Nephron progenitor cell (in vitro differentiated cells): ENCODE data around the gene BICD1.
A peak's percentile ranks its signal among the peaks of the same experiment; 100 is the strongest.

ENCODE experiments used
- DNase-seq: peaks from one replicate; pipeline ENCODE4 v3.0.0; 2021
- H3K27ac Mint-ChIP-seq: 2 replicates; pipeline ENCODE4 v1.8.0; 2021; ENCODE audit warnings: mild to moderate bottlenecking, moderate library complexity, mixed read lengths
- H3K27me3 Mint-ChIP-seq: 2 replicates; pipeline ENCODE4 v1.8.0; 2021; ENCODE audit warnings: mild to moderate bottlenecking, low read depth, mixed read lengths; ENCODE audit not compliant: poor library complexity
- H3K36me3 Mint-ChIP-seq: 2 replicates; pipeline ENCODE4 v1.8.0; 2021; ENCODE audit warnings: low read depth, mixed read lengths
- H3K4me1 Mint-ChIP-seq: 2 replicates; pipeline ENCODE4 v1.8.0; 2021; ENCODE audit warnings: mixed read lengths
- H3K4me3 Mint-ChIP-seq: 2 replicates; pipeline ENCODE4 v1.8.0; 2021; ENCODE audit warnings: mild to moderate bottlenecking, moderate library complexity, mixed read lengths
- H3K9me3 Mint-ChIP-seq: 2 replicates; pipeline ENCODE4 v1.8.0; 2021; ENCODE audit warnings: mild to moderate bottlenecking, moderate library complexity, mixed read lengths
- CTCF ChIP-seq: fragments of 200-600 bp; sonication (generic); IDR thresholded peaks from 2 replicates; pipeline ENCODE4 v1.5.0; 2021; ENCODE audit warnings: antibody characterized with exemption

The BICD1 gene

DNA sequence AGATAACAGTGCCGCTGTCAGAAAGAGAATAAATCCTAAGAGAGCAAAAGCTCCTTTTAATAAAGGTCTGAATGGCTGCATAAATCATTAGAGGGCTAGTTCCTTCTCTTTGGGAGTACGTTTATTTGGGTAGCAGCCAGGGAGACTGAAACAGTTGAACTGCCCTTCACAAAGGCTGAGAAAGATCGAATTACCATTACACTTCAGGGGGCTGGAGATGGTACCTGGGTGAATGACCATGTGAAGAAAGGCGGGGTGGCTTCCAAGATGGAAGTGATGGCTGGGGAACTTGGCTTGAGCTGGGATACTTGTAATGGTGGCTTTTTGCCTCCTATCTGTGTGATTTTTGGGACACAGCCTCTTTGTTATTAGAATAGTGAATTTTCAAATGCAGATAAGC lies 291.0 kb downstream of the BICD1 start:
- Mint-ChIP-seq H3K9me3 (no peaks in the 10 kb centered on the region), H3K36me3 (no peaks in the 10 kb centered on the region), H3K4me3 (peak overlapping the region; percentile 63), H3K4me1 (peaks cover 21% of the 10 kb centered on the region), H3K27ac (no peak overlapping the region), H3K27me3 (peaks cover 40% of the 10 kb centered on the region)
- TF ChIP-seq CTCF = no peak
- no peak for DNase-seq

DNA sequence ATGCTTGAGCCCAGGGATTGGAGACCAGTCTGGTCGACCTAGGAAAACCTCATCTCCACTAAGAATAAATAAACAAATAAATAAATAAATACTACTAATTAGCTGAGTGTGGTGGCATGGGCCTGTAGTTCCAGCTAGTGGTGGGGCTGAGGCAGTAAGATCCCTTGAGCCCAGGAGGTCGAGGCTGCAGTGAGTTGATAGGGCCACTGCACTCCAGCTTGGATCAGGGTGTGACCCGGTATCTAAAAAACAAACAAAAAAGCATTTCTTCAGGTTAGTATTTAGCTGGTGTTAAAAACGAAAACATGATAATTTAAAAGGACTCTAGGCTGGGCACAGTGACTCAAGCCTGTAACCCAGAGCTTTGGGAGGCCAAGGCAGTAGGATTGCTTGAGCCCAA lies 291.5 kb downstream of the BICD1 start:
- Mint-ChIP-seq H3K4me1 (peaks cover 21% of the 10 kb centered on the region), H3K4me3 (peak overlapping the region; percentile 82), H3K27ac (no peak overlapping the region), H3K9me3 (no peaks in the 10 kb centered on the region), H3K36me3 (no peaks in the 10 kb centered on the region), H3K27me3 (peaks cover 37% of the 10 kb centered on the region)
- TF ChIP-seq CTCF = no peak
- DNase-seq = no peak

- no peak for TF ChIP-seq CTCF
- no peaks in the 10 kb centered on the region for H3K36me3 Mint-ChIP-seq
- H3K4me1 Mint-ChIP-seq = peaks cover 21% of the 10 kb centered on the region
- no peaks in the 10 kb centered on the region for H3K9me3 Mint-ChIP-seq
- H3K27ac Mint-ChIP-seq = no peak overlapping the region
- H3K4me3 Mint-ChIP-seq = peak overlapping the region; percentile 95
- H3K27me3 Mint-ChIP-seq = peaks cover 37% of the 10 kb centered on the region
- no peak for DNase-seq
These were observed 292.2 kb downstream of the BICD1 start for GRCh38 chr12:32398816-32399369.

- peak; percentile 41 for TF ChIP-seq CTCF
- peaks cover 37% of the 10 kb centered on the region for H3K27me3 Mint-ChIP-seq
These were observed 292.9 kb downstream of the BICD1 start, which contains the start of gene FGD4 for GRCh38 chr12:32399370-32400113. TSS of gene FGD4 (plus strand) at chr12:32399558.

DNA sequence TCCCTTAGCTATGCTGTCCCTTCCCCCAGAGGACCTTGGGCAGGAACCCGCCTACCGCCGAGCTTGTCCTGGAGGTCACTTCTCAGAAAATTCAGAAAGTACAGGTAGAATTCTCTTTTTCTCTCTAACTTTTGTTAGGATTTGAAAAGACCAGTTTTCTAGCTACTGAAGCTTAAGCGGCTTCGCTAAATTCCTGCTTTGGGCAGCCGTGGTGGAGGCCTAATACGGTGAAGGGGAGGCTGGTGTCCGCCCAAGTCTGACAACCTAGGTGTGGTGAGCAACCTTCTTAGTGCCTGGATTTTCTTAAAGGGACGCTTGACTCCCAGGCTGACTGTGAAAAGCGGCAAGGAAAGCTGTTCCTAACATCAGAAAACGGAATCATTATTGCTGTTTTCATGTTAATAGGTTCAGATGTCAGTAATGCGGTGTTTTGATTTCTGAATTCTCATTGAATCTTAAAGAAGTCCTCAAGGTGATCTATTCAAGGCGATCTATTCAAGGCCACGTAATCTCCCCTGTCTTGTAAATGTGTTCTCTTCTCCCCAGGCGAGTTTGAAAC lies 293.5 kb downstream of the BICD1 start:
- H3K4me1 Mint-ChIP-seq = peaks cover 21% of the 10 kb centered on the region
- H3K27ac Mint-ChIP-seq = no peak overlapping the region
- H3K9me3 Mint-ChIP-seq = no peaks in the 10 kb centered on the region
- H3K27me3 Mint-ChIP-seq = peaks cover 37% of the 10 kb centered on the region
- H3K36me3 Mint-ChIP-seq = no peaks in the 10 kb centered on the region
- peak overlapping the region; percentile 95 for H3K4me3 Mint-ChIP-seq
- no peak for DNase-seq
- no peak for TF ChIP-seq CTCF

More at GRCh38 chr12:32399370-32400113, 292.9 kb downstream of the BICD1 start, which contains the start of gene FGD4:
- DNase-seq = peak; percentile 87
- Mint-ChIP-seq H3K27ac (no peak within 1 kb of the TSS), H3K36me3 (no peaks in the 10 kb centered on the region), H3K4me1 (peaks cover 21% of the 10 kb centered on the region), H3K4me3 (peak within 1 kb of the TSS; percentile 95), H3K9me3 (no peaks in the 10 kb centered on the region)
